GM18520 (cell line): ENCODE data around the gene DNPH1.
A peak's percentile ranks its signal among the peaks of the same experiment; 100 is the strongest.

ENCODE experiments used
- ATAC-seq: cut with Tn5 transposase; IDR thresholded peaks from one replicate; pipeline ENCODE4 v1.9.1; 2021; ENCODE audit not compliant: unreplicated experiment

The DNPH1 gene, protein sequence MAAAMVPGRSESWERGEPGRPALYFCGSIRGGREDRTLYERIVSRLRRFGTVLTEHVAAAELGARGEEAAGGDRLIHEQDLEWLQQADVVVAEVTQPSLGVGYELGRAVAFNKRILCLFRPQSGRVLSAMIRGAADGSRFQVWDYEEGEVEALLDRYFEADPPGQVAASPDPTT

DNA sequence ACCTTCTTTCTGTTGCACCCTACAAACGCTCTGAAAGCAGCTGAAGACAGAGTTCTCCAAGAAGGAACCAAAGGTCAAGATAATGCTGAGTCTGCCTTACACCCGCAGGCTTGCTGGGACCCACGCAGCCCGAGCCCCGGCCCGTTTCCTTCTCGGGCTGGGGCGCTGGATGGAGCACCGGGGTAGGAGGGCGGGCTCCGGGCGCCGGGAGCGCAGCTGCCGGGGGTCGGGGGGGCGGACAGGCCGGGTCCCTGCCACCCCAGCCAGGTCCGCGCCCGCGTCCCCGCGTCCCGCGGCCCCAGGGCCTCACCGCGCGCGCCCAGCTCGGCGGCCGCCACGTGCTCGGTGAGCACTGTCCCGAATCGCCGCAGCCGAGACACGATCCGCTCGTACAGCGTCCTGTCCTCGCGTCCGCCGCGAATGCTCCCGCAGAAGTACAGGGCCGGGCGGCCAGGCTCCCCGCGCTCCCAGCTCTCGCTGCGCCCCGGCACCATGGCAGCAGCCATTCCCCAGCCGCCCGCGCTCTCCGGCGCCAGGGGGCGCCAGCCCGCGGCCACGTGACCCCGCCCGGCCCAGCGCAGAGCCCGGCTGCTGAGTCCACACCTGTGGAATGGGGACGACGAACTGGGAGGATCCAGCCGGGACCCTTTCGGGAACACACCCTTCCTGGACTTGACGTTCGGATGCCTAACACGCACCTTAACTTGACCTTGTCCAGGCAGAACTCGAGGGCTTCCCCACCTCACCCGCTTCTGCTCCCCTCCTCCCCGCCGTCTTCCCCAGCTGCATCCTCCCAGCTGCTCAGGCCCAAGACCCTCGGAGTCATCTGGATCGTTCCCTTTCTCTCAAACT lies at the start of gene DNPH1:
Gene DNPH1, minus strand, starts transcription at position 531 of the 852 bp plus-strand sequence. Its CDS starts 25 bp downstream, at position 506.
- peak; percentile 71 for ATAC-seq

DNA sequence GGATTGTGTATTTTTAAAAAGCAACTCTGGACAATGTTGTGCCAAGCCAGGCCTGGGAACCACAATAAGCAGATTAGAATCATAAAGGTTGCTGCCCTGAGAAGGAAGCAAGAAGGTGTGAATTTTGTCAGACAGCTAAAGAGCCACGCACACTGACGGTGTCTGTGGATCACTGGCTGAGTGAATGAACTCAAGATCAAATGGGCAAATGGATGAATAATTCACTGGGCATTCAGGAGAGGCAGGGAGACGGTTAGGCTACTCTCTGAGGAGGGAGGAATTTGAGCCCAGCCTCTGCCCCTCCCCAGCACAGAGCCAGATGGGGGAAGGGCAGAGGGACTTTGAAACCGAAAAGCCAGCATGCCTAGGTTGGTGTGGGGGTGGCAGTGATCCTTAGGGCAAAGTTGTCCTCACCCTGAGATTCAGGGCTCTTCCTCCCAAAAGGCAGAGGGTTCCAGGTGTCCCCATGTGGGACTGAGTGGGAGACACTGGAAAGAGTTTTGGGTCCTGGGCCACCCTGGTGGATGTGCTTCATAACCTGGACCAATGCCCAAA lies 49.3 kb upstream of the DNPH1 start:
- no peak for ATAC-seq

DNA sequence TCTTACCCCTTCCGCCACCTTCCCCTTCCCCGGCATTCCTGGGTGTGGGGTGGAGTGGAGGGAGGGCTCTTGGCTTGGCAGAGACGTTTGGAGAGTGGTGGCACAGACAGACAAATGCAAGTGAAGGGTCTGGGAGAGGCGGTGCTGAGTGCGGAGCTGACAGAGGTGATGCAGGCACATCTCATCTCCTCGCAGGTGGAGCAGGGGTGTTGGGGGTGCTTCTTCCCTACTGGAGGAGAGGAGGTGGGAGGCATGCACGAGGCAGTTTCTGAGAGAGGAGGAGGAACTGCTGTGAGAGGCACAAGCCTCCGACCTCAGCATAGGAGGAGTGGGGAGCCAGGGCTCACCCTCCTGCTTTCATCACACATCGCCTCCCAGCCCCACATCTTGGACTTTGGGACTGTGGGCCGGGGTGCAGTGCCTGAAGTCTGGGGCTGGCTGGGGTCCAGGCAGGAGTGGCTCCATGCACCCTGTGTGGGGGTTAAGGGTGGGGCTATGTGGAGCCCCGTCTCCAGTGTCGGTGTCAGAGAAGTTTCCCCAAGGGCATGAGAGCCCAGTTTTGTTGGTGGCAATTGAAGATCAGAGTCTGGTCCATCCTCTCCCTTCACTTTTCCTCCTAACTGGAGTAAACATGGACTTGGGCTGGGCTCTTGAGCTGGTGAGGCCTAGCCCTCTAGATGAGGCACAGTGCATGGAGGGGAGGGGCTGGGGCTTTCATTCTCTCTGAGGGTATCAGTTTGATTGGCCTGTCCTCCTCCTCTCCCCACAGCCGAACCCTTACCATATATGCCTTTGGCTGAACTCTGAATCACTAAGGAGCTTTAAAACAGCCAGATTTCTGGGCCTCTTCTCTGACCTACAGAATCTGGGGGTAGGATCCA lies 48.6 kb upstream of the DNPH1 start:
- no peak for ATAC-seq

DNA sequence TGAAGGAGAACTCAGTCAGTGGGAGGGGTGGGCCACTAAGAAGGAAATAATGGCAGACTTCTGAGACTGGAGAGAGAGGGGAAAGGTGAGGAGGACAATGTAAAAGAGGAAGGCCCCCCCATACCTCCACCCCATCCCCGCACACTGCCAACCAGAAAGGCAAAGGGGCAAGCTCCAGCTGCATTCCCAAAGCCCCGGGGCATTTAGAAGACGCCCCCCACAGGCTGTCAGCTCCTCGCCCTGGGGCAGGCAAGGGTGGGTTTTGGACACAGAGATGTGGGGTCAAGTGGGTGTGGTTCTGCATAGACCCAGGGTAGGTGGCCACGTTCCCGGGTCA lies 48.0 kb upstream of the DNPH1 start:
- ATAC-seq: no peak

DNA sequence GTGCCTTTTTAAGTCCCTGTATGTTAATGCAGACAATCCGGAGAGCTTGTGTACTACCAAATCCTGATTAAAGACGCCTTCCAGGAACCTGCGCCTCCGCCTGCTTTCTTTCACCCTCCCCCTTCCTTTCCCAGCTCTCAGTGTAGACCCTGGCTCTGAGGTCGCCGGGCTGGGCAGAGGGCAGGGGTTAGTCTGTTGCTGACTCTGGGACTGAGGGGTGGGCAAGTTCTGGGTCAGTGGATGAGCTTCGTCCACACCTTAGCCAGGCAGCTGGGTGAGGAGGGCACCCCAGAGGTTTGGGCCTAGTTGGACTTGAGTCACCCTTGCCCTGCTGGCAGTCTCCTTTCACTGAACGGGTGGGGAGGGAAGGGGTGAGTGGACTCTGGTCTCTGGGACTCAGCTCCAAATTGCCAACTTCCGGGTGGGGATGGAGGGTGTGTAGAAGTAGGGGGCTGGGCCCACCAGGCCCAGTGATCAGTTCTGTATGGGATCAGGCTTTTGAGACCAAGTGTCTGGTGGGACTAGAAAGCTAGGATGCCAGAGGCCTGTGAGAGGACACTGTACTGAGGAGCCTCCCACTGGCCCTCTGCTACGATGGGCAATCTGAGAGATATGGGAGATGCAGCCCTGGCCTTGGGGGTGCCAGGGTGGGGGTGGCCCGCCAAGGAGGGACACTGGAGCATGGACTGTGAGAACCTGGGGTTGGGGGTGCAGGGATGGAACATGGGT lies 47.5 kb upstream of the DNPH1 start:
- ATAC-seq: no peak

DNA sequence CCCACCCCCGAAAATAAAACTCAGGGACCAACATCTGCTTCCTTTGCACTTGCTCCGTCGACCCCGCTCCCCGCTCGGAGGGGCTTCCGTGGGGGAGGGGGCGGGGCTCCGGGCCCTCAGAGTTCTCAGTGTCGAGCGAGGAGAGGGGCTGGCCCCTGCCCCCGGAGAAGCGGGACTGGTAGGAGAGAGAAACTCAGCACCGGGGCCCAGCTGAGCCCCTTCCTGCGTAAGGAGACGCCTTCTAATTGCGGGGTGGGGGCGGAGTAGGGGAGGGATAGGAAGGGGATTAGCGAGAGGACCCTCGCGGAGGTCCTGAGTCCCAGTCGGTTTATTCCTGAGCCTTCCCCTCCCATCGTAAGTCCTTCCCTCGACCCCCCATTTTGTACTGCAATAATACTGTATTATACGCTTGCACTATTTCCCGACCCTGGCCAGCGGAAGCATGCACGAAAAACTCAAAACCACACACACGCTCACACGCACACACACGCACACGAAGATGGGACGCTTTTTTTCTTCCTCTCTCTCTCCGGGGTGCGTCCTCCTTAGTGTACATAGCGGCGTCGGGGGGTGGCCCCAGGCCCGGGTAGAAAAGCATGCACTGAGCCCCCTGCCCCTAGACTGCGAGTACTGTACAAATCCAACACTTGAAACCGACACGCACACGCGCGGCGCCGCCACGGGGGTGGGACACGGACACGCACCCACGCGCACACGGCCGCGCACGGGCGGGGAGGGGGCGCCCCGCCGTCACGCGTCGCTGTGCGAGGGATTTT lies 46.7 kb upstream of the DNPH1 start:
- no peak for ATAC-seq

DNA sequence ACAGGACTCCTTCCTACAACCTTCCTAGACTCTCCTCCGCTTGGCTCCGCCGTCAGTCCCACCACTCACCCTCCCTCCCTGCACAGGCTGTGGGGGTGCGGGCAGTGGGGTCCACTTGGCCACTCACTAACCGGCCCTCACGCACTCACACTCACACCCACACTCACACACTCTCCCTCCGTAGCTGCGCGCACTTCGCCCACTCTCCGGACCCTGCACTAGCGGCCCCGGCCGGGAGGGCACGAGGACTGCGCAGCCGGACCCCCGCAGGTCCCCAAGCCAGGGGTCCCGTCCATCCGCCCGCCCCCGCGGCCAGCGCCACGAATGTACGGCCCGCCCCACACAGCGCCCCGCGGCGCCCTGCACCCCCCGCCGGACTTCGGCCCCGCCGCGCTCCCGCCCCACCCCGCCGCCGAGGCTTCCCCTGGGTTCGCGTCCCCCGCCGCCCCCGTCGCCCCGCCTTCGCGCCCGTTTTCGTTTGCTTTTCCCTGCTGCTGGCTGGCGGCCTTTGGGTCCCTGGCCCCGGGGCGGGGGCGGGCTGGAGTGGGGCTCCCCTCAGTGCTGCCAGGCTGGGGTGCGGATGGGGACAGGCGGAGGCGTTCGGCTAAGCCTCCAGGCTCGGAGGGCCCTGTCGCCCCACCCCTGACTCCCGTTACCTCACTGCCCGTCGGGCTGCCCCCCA lies 45.8 kb upstream of the DNPH1 start:
- no peak for ATAC-seq

DNA sequence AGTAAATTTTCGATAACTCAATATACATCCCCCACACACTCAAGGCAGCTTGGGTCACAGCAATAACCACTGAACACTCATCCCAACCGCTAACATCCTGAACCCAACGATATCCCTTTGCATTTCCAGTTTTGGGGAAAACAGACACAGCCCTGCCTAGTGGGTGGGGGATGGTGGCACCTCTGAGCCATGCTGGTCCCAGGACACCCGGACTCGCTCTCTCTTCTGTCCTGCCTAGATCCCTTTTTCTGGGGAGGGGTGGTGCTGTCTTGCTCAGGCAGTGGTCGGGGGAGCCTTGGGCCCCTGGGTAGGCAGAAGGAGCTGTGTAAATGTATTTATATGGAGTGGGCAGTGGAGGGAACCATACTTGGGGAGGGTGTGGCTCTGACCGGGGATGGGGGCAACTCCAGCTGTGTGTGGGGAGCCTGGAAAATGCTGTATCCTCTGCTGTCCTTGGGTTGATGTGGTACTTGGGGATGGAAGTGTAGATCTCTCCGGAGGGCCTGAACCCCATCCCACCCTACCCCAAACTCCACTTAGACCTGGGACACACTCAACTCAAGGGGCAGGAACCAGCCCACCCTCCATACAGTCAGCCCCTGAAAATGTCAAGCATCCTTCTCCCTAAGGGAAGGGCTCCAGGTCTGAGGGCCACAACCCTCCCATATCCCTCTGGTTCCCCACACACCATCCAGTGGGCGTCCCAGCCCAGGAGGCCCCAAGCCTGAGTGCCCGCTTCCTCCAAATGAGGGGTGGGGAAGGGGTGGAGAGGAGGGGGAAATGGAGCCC lies 45.0 kb upstream of the DNPH1 start:
- no peak for ATAC-seq

DNA sequence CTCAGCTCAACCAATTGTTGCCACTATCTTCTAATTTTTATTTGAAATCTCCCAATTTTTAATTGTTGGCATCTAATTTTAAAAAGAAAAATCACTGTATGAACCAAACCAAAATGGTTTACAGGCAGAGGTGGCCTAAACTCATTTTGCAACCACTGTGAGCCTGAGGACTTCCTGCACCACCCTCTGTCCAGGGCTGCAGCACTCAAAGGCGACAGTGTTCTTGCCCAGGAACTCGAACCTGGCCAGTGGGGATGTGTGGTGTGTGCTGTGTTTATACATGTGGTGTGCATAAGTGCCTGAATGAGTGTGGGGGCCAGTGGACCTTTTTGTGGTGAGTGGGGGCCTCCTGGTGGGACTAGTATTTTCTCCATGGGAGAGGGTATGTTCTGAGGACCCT lies 44.4 kb upstream of the DNPH1 start:
- no peak for ATAC-seq

DNA sequence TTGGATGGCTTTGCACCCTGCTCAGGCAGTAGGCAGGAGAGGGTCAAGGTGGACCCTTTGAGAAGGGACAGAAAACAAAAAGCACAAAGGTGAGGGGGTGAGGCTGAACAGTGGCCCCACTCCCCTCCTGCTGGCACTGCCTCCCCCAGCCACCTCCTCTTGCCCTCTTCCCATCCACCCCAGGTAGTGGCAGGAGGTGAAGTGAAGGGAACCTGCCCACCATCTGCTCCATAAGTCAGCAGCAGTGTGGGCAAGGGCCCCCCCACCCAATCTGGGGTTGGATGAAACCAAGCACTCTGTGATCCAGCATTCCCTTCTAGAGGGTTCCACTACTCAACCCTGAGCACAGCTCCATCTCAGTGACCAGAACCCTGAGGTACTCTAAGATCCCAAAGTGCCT lies 42.7 kb upstream of the DNPH1 start:
- no peak for ATAC-seq

DNA sequence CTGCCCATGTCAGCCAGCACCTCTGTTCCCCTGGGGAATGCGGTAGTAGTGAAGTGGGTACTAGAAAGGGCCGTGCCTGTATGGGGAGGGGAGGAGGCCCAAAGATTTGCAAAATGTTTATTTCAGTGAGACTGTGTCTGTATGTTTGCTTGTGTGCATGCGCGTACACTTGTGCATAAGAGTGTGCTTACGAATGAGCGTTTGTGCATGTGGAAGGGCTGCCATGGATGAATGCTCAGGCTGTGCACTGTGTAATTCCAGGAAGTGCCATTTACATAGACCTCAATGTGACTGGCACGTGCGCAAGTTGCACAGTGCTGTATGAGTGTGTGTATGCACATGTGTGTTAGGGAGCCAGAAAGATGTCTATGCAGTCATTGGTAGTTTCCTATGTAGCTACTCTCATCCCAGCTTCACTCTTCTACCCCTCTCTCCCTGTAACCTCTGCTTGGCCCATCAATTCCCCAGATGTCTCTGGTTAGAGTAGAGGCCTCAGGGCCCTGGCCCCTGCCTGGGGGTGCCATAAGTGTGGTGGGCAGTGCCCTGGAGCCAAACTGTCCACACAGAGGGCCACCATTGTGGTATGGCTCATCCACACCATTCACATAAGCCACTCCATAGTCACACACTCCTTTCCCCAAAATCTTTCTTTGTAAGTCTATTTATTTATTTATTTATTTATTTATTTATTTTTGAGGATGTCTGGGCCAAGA lies 42.0 kb upstream of the DNPH1 start:
- no peak for ATAC-seq

DNA sequence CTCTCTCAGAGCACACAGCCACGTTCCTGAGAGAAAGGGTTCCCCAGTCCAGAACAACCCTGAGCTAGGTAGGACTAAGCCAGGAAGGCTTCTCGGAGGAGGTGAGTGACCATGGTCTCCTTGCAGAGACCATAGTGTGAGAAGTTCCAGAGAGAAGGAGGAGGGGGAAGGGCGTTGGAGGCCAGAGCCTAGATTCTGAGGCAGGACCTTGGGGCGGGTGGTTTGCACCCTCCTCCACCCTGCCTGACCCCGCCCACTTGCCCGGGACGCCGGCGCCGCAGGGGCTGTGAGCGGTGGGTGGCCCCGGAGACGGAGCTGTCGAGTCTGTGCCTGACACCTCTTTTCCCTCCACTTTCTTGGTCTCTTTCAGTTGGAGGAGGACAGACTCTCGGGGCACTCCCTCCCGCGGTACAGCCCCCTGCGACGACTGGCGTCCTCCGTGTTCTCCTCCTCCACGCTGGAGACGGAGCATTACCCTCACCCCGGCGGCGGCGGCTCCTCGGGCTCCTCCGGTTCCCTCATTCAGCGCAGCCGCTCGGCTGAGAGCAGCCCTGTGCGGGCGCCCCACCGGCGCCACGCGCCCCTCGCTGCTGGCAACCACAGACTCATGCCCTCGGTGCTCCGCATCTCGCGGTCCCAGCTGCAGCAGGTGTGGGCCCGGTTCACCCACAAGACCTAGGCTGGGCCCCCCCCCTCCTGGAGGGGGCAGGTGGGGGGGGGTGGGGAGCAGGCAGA lies 40.2 kb upstream of the DNPH1 start:
- no peak for ATAC-seq

DNA sequence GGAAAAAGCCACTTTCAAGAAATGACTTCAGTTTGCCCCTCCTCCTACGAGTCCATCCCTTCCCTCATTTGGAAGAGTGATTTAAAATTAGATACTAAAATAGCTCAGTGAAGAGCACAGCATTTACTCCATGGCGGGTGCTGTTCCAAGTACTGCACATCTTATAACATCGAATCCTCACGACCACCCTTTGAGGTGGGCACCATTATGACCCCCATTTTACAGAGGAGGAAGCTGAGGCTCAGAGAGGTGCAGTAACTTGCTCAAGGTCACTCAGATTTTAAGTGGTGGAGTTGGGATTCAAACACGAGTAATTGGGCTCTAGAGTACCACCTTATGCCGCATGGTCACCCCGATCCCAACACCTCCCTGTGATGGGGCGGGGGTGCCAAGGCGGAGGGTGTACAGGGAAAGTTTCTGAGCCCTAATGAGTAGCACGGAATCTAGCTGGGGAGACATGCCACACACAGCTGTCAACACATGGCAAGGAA lies 39.5 kb upstream of the DNPH1 start:
- no peak for ATAC-seq

DNA sequence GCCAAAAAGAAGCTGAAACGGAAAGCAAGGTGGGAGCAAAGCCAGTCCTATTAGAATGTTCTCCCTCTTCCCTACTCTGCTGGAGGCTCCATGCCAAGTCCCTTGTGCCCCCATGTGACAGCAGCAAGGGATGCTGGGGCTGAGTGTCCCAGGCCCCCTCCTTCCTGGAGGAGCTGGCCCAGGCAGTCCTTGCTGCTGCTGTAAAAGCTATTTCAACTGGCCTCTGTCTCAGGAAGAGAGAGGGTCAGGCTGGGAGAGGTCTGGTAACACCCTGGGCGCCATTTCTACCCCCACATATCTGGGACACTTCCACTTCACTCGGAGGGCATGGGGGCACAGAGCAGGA lies 39.0 kb upstream of the DNPH1 start:
- no peak for ATAC-seq

DNA sequence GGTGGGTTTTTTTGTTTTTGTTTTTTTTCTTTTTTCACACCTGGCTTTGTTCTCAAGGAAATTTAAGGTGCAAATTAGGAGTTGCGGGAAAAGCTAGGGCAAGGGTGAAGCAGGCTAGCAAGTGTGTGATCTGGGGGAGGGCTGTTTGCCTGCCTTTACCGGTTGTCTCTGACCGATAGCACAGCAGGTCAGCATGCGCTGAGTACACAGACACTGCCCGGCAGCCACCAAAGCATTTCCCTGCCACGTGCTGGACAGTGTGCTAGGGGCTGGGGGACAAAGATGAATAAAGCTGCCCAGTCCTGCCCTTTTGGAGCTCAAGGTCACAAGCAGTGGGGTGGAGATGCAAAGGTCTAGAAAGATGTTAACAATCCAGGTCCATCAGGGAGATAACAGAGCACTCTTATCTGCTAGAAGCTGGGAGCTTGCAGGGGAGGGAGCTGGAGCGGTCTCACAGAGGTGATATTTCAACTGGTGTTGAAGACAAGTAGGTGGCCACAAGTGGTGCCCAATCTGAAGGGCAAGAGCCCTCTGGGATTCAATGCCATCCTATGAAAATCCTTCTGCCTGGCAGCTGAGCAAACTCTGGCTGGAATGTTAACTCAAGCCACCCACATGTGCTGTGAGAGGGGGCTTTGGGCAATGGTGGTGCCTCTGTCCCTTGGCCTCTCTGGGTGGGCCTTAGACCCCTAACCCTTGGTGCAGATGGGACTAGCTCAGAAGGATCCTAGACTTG lies 38.5 kb upstream of the DNPH1 start:
- ATAC-seq: no peak

DNA sequence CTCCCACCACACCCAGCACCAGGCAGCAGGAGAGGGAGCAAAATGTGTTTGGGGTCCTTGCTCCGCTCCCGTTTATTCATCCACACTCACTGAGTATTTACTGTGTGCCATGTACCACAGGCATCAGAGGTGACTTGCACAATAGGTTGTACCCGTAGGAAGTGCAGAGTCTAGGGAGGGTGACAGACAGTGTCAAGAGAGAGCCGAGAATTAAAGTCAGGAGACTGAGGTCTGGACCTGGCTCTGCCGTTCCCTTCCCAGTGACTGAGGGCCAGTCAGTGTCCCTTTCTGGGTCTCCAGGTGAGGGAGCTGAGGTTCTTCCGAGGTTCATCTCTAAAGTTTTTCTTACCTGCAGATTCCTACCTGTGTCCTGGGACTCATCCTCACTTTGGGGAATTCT lies 36.3 kb upstream of the DNPH1 start:
- ATAC-seq: no peak
